ENCODE results near the gene CEP170.

DNA sequence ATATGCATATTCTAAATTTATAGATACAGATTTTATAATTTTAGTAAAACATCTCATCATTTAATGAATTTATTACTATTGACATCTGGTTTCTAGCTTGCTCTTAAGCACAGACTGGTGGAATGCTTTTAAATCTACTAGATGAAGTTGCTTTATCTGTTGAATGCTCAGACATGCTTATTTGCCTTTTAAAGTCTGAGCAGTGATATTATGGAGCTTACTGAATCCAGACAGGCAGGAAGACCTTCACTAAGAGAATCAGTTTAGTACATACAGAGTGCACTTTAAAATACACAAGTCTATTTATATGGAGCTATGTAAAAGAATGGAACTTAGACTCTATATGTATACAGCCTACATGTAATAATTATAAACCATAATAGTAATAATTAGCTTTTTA lies 17.3 kb upstream of the CEP170 start:
- TF ChIP-seq, protein P1, sequence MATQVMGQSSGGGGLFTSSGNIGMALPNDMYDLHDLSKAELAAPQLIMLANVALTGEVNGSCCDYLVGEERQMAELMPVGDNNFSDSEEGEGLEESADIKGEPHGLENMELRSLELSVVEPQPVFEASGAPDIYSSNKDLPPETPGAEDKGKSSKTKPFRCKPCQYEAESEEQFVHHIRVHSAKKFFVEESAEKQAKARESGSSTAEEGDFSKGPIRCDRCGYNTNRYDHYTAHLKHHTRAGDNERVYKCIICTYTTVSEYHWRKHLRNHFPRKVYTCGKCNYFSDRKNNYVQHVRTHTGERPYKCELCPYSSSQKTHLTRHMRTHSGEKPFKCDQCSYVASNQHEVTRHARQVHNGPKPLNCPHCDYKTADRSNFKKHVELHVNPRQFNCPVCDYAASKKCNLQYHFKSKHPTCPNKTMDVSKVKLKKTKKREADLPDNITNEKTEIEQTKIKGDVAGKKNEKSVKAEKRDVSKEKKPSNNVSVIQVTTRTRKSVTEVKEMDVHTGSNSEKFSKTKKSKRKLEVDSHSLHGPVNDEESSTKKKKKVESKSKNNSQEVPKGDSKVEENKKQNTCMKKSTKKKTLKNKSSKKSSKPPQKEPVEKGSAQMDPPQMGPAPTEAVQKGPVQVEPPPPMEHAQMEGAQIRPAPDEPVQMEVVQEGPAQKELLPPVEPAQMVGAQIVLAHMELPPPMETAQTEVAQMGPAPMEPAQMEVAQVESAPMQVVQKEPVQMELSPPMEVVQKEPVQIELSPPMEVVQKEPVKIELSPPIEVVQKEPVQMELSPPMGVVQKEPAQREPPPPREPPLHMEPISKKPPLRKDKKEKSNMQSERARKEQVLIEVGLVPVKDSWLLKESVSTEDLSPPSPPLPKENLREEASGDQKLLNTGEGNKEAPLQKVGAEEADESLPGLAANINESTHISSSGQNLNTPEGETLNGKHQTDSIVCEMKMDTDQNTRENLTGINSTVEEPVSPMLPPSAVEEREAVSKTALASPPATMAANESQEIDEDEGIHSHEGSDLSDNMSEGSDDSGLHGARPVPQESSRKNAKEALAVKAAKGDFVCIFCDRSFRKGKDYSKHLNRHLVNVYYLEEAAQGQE (IDR thresholded peaks at IDR 0.05; ENCODE audit: low read depth), result no peak
- TF ChIP-seq CEBPB (IDR thresholded peaks at IDR 0.05), result no peak
- TF ChIP-seq, protein P2, sequence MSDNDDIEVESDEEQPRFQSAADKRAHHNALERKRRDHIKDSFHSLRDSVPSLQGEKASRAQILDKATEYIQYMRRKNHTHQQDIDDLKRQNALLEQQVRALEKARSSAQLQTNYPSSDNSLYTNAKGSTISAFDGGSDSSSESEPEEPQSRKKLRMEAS (IDR thresholded peaks at IDR 0.05), result no peak

All from Ishikawa (cell line).